GM18517 (cell line): ENCODE data around the gene DDX3X.
"Not testable (repeated sequence)": the region's sequence is repeated elsewhere in the genome, so short reads cannot be mapped to it uniquely, and the experiment has no call there.

Experiments used
- ATAC-seq: cut with Tn5 transposase; IDR thresholded peaks from one replicate; pipeline ENCODE4 v1.9.1; 2021; ENCODE audit warnings: mild to moderate bottlenecking, moderate library complexity; ENCODE audit not compliant: unreplicated experiment

The DDX3X gene

GRCh38 chrX:41369152-41369551, 35.2 kb downstream of the DDX3X start:
- no peak for ATAC-seq

- ATAC-seq: not testable (repeated sequence)
These were observed 37.6 kb downstream of the DDX3X start for GRCh38 chrX:41371575-41371974.

GRCh38 chrX:41373989-41374606, 40.1 kb downstream of the DDX3X start:
- no peak for ATAC-seq

- no peak for ATAC-seq
These were observed 43.7 kb downstream of the DDX3X start for GRCh38 chrX:41377624-41378023.

GRCh38 chrX:41381685-41382084, 47.7 kb downstream of the DDX3X start:
- no peak for ATAC-seq

GRCh38 chrX:41382714-41383645, 49.0 kb downstream of the DDX3X start:
- ATAC-seq: no peak

GRCh38 chrX:41384051-41384705, 50.2 kb downstream of the DDX3X start:
- no peak for ATAC-seq

- ATAC-seq: no peak
These were observed 52.4 kb downstream of the DDX3X start for GRCh38 chrX:41386222-41386990.

- ATAC-seq: no peak
These were observed 54.6 kb downstream of the DDX3X start for GRCh38 chrX:41388543-41388942.

- no peak for ATAC-seq
These were observed 55.4 kb downstream of the DDX3X start for GRCh38 chrX:41389311-41389888.

- ATAC-seq: not testable (repeated sequence)
These were observed 56.6 kb downstream of the DDX3X start for GRCh38 chrX:41390576-41390975.

GRCh38 chrX:41391606-41392005, 57.6 kb downstream of the DDX3X start:
- no peak for ATAC-seq

- ATAC-seq: no peak
These were observed 60.3 kb downstream of the DDX3X start for GRCh38 chrX:41394293-41394692.

GRCh38 chrX:41397219-41397618, 63.3 kb downstream of the DDX3X start:
- ATAC-seq: no peak

GRCh38 chrX:41397768-41398167, 63.8 kb downstream of the DDX3X start:
- no peak for ATAC-seq

GRCh38 chrX:41402556-41402955, 68.6 kb downstream of the DDX3X start:
- not testable (repeated sequence) for ATAC-seq

GRCh38 chrX:41405551-41405950, 71.6 kb downstream of the DDX3X start:
- ATAC-seq: no peak

GRCh38 chrX:41406201-41406600, 72.2 kb downstream of the DDX3X start:
- no peak for ATAC-seq

GRCh38 chrX:41407816-41408215, 73.9 kb downstream of the DDX3X start:
- ATAC-seq: no peak

GRCh38 chrX:41408576-41408975, 74.6 kb downstream of the DDX3X start:
- ATAC-seq: no peak

- no peak for ATAC-seq
These were observed 75.0 kb downstream of the DDX3X start for GRCh38 chrX:41409006-41409405.
